Measurements from ENCODE around the gene C16orf54.
"Not testable (repeated sequence)": the region's sequence is repeated elsewhere in the genome, so short reads cannot be mapped to it uniquely, and the experiment has no call there.

The C16orf54 gene

GRCh38 chr16:29740630-29741015, 5.2 kb downstream of the C16orf54 start:
- DNase-seq (ENCODE audit: low spot score): not testable (repeated sequence)

- DNase-seq (ENCODE audit: low spot score): not testable (repeated sequence)
Observed at GRCh38 chr16:29739927-29740629, 5.7 kb downstream of the C16orf54 start.

DNA sequence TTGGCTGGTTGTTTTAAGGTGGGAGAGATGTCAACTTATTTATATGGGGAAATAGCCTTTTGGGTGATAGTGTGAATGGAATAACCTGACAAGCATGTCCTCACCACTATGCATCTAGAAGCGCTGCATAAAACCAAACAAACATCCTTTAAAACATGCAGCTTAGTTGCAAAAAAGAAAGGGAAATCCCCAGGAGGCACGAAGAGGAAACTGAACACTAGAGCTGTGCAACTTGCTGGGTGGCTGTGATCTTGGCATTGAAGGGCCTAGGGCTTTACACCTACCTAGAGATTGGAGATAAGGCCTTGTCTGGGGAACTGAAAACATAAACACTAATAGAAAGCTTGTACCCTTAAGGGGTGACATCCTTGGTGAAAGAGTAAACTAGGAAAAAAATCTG, 7.3 kb downstream of the C16orf54 start:
- no peak for DNase-seq (ENCODE audit: low spot score)

GRCh38 chr16:29737713-29738112, 8.1 kb downstream of the C16orf54 start:
- no peak for DNase-seq (ENCODE audit: low spot score)

DNA sequence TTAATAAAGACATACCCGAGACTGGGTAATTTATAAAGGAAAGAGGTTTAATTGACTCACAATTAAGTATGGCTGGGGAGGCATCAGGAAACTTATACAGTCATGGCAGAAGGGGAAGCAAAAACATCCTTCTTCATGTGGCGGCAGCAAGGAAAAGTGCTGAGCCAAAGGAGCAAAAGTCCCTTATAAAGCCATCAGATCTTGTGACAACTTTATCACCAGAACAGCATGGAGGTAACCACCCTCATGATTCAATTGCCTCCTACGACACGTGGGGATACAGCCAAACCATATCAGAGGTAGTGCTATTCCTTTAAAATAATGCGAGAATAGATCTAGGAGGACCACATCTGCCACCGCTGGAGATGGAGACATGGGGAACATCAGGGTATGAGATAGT, 9.0 kb downstream of the C16orf54 start:
- DNase-seq (ENCODE audit: low spot score): no peak

GRCh38 chr16:29736112-29736511, 9.7 kb downstream of the C16orf54 start:
- no peak for DNase-seq (ENCODE audit: low spot score)

DNA sequence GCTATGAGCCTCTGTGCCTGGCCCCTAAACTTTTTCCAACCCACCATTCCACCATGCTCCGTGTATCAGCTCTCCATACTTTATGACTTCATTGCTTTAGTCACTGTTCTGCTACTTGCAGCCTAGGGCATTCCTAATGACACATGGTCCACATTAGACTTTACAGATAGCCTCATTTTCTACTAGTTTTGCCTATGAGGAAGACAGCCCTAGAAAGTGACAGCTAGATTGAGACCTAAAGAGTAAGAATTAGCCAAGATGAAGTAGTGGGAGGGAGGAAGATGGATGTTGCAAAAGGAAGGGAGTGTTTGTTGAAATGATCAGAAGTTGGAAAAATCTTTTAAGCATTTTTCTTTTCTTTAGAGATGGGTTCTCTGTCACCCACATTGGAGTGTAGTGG, 11.0 kb downstream of the C16orf54 start:
- no peak for DNase-seq (ENCODE audit: low spot score)

GRCh38 chr16:29731768-29732601, 13.8 kb downstream of the C16orf54 start:
- DNase-seq (ENCODE audit: low spot score): not testable (repeated sequence)

GRCh38 chr16:29730649-29731048, 15.1 kb downstream of the C16orf54 start:
- DNase-seq (ENCODE audit: low spot score): no peak

- peak; percentile 42 for DNase-seq (ENCODE audit: low spot score)
Observed at GRCh38 chr16:29729116-29729521, 16.7 kb downstream of the C16orf54 start.

GRCh38 chr16:29727452-29727851, 18.3 kb downstream of the C16orf54 start:
- no peak for DNase-seq (ENCODE audit: low spot score)

DNA sequence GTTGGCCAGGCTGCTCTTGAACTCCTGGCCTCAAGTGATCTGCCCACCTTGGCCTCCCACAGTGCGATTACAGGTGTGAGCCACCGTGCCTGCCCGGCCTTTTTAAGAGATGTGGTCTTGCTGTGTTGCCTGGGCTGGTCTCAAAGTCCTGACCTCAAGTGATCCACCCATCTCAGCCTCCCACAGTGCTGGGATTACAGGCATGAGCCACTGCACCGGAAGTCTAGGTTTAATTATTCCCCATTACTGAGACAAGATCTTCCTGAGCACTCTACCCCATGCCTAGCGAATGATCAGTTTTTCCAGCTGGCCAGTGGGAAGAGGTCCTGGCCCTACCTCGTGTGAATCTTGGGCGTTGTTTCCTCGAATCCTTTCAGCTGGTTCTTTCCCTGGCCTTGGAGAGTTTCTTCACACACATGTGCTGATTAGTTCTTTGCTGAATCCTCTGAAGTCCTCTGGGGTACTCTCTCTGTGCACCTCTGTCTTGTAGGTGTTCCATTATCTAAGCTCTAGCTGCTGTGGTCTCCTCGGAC, 18.9 kb downstream of the C16orf54 start:
- DNase-seq (ENCODE audit: low spot score): no peak

DNA sequence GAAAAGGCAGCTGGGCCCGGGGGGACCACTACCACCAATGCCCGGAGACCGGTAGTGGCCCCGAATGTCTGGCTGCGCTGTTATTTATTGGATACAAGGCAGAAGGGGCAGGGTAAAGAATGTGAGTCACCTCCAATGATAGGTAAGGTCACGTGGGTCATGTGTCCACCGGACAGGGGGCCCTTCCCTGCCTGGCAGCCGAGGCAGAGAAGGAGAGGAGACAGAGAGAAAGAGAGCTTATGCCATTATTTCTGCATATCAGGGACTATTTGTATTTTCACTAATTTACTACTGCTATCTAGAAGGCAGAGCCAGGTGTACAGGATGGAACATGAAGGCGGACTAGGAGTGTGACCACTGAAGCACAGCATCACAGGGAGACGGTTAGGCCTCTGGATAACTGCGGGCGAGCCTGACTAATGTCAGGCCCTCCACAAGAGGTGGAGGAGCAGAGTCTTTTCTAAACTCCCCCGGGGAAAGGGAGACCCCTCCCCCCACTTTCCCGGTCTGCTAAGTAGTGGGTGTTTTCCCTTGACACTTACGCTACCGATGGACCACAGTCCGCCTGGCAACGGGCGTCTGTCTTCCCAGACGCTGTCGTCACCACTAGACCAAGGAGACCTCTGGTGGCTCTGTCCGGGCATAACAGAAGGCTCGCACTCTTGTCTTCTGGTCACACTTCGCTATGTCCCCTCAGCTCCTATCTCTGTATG, 24.5 kb downstream of the C16orf54 start:
- peak; percentile 56 for DNase-seq (ENCODE audit: low spot score)

DNA sequence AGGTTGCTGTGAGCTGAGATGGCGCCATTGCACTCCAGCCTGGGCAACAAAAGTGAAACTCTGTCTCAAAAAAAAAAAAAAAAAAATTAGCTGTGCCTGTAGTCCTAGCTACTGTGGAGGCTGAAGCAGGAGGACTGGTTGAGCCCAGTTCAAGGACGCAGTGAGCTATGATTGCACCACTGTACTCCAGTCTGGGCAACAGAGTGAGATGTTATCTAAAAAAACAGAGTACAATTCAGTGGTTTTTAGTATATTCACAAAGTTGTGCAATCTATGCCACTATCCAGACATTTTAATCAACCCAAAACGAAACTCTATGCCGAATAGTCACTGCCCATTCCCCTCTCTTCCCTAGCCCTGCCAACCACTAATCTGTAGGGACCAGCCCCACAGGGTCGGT, 25.1 kb downstream of the C16orf54 start:
- DNase-seq (ENCODE audit: low spot score): no peak

DNA sequence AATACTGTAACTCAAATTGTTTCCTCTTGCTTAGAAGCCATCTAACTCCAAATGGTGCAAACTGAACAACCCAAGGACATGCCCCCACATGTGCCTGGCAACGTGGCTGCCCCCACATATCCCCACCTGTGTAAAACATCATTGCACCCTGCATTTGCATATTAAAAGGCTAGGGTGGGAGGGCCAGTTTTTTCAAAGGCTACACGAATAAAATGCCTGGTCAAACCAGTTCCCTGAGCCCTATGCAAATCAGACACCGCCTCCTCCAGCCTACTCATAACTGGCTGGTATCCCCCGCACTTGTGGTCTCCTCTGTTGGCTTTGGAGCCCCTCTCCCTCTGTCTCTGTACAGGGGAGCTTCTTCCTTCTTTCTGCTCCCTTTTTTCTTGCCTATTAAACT, 26.7 kb downstream of the C16orf54 start:
- DNase-seq (ENCODE audit: low spot score): no peak

DNA sequence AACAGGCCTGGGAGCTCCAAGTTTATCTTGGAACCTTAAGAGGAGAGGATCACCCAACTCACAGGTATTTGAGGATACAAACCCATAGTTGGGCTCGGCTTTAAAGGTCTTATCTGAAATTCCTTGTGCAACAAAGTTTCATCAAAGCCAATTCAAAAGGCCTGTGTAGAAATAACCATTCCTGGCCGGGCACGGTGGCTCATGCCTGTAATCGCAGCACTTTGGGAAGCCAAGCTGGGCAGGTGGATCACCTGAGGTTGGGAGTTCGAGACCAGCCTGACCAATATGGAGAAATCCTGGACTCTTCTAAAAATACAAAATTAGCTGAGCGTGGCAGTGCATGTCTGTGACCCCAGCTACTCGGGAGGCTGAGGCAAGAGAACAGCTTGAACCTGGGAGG, 28.7 kb downstream of the C16orf54 start:
- no peak for DNase-seq (ENCODE audit: low spot score)

DNA sequence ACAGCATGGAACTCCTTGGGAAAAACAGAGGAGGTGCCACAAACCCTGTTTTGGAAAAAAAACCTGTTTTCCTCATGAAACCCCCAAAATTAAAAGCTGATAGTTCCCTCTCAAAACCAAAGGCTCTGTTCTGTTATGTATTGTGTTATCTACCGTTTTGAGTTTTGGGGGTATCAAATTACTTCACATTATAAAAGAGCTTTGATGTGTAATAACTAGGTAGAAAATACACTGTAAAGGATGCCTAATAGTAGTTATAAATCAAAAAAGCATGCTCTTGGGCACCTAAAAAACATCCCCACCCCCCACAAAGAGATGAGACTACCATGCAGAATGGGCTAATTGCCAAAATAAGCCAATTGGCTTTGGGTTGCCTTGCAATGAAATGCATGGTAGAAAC, 30.8 kb downstream of the C16orf54 start:
- DNase-seq (ENCODE audit: low spot score): no peak

- DNase-seq (ENCODE audit: low spot score): no peak
Observed at GRCh38 chr16:29714396-29714795, 31.4 kb downstream of the C16orf54 start.

GRCh38 chr16:29712809-29713208, 33.0 kb downstream of the C16orf54 start:
- no peak for DNase-seq (ENCODE audit: low spot score)

GRCh38 chr16:29710227-29711219, 35.3 kb downstream of the C16orf54 start:
- peak; percentile 71 for DNase-seq (ENCODE audit: low spot score)

GRCh38 chr16:29709657-29710056, 36.1 kb downstream of the C16orf54 start:
- DNase-seq (ENCODE audit: low spot score): not testable (repeated sequence)
